Esophagus (tissue), 2 donors: ENCODE measurements around the gene FBXW7. TPM values are rescaled to one million over a fixed set of nuclear protein-coding genes. Genes with fewer than 3 reads are reported as not detected.

ENCODE experiments used
- H3K27ac ChIP-seq, 2 donors: one replicate each; pipeline ENCODE4 v1.5.1; 2013; ENCODE audit warnings: low read depth in 2 of 2, mild to moderate bottlenecking in 2 of 2, inconsistent platforms in 1 of 2, low read length in 1 of 2, moderate library complexity in 1 of 2
- H3K27me3 ChIP-seq, 2 donors: one replicate each; pipeline ENCODE4 v1.6.1; 2013; ENCODE audit warnings: low read length in 2 of 2, control low read depth in 1 of 2, mild to moderate bottlenecking in 1 of 2; ENCODE audit not compliant: insufficient read depth in 2 of 2, control insufficient read depth in 1 of 2
- H3K36me3 ChIP-seq, 2 donors: one replicate each; pipeline ENCODE4 v1.6.1; 2013; ENCODE audit warnings: low read length in 1 of 2; ENCODE audit not compliant: control insufficient read depth in 2 of 2, insufficient read depth in 2 of 2
- H3K4me1 ChIP-seq, 2 donors: one replicate each; pipeline ENCODE4 v1.6.1; 2013; ENCODE audit warnings: low read length in 1 of 2; ENCODE audit not compliant: control insufficient read depth in 2 of 2, insufficient read depth in 2 of 2
- H3K4me3 ChIP-seq, 2 donors: one replicate each; pipeline ENCODE4 v1.5.1; 2013; ENCODE audit warnings: low read length in 2 of 2, mild to moderate bottlenecking in 2 of 2, low read depth in 1 of 2, moderate library complexity in 1 of 2
- H3K9me3 ChIP-seq, 2 donors: one replicate each; pipeline ENCODE4 v1.6.1; 2013; ENCODE audit warnings: mild to moderate bottlenecking in 2 of 2, low read depth in 1 of 2, low read length in 1 of 2, moderate library complexity in 1 of 2; ENCODE audit not compliant: control insufficient read depth in 2 of 2, insufficient read depth in 1 of 2
- WGBS, 2 donors: extraction: QIAGEN DNeasy Blood & Tissue Kit; methylation state at CpG; one replicate each; pipeline ENCODE4 v1.1.7; 2013; 5-methylcytosine and 5-hydroxymethylcytosine counted together
- polyA plus RNA-seq, 2 donors: library from polyadenylated mRNA; stranded (reverse); fragments of 200-250 nt; gene quantifications; one replicate each; pipeline ENCODE4 v1.2.3, GENCODE V29; 2013
- donor health status: healthy with polysubstance abuse.
- donor health status: Bipolar disorder and iron deficiency.

The FBXW7 gene
- polyA plus RNA-seq, 2 donors: 9.8 to 17.0 TPM

- no peak overlapping the region for H3K4me3 ChIP-seq
- H3K9me3 ChIP-seq: no peaks in the 10 kb centered on the region
- H3K4me1 ChIP-seq: no peaks in the 10 kb centered on the region
- no peak overlapping the region for H3K27ac ChIP-seq
- H3K36me3 ChIP-seq: no peaks in the 10 kb centered on the region
- H3K27me3 ChIP-seq: no peaks in the 10 kb centered on the region
Measured at GRCh38 chr4:152363086-152363485, 172.8 kb downstream of the FBXW7 start.

GRCh38 chr4:152360045-152360410 lies 175.9 kb downstream of the FBXW7 start:
- 90 to 93% methylated on average over 1 of the region's 1 CpG for WGBS, 2 donors
- no peak overlapping the region for H3K4me3 ChIP-seq
- no peak overlapping the region for H3K27ac ChIP-seq
- H3K27me3 ChIP-seq: no peaks in the 10 kb centered on the region
- no peaks in the 10 kb centered on the region for H3K9me3 ChIP-seq
- no peaks in the 10 kb centered on the region for H3K4me1 ChIP-seq
- no peaks in the 10 kb centered on the region for H3K36me3 ChIP-seq

- H3K4me3 ChIP-seq: no peak overlapping the region
- no peaks in the 10 kb centered on the region for H3K9me3 ChIP-seq
- H3K36me3 ChIP-seq: no peaks in the 10 kb centered on the region
- H3K27me3 ChIP-seq: no peaks in the 10 kb centered on the region
- WGBS, 2 donors: 91 to 94% methylated on average over 9 of the region's 9 CpGs
- no peak overlapping the region for H3K27ac ChIP-seq
- no peaks in the 10 kb centered on the region for H3K4me1 ChIP-seq
Measured at GRCh38 chr4:152359208-152360044, 176.5 kb downstream of the FBXW7 start.

GRCh38 chr4:152357206-152357605 lies 178.7 kb downstream of the FBXW7 start:
- Histone ChIP-seq H3K4me1 (no peaks in the 10 kb centered on the region), H3K4me3 (no peak overlapping the region), H3K27ac (no peak overlapping the region), H3K27me3 (no peaks in the 10 kb centered on the region), H3K36me3 (no peaks in the 10 kb centered on the region), H3K9me3 (no peaks in the 10 kb centered on the region)
- WGBS, 2 donors: 81 to 82% methylated on average over 6 of the region's 6 CpGs

- Histone ChIP-seq H3K36me3 (no peaks in the 10 kb centered on the region), H3K27ac (no peak overlapping the region), H3K4me1 (no peaks in the 10 kb centered on the region), H3K4me3 (no peak overlapping the region), H3K27me3 (no peaks in the 10 kb centered on the region), H3K9me3 (no peaks in the 10 kb centered on the region)
- 92 to 100% methylated on average over 1 of the region's 1 CpG for WGBS, 2 donors
Measured at GRCh38 chr4:152356428-152357034, 179.4 kb downstream of the FBXW7 start.

- H3K4me3 ChIP-seq: peak overlapping the region; percentile 35 to 57
- H3K27ac ChIP-seq: peak overlapping the region; percentile 75 to 82
- H3K4me1 ChIP-seq: no peaks in the 10 kb centered on the region
- H3K36me3 ChIP-seq: no peaks in the 10 kb centered on the region
- no peaks in the 10 kb centered on the region for H3K27me3 ChIP-seq
- WGBS, 2 donors: 21 to 36% methylated on average over 11 of the region's 11 CpGs
- H3K9me3 ChIP-seq: no peaks in the 10 kb centered on the region
Measured at GRCh38 chr4:152352622-152353116, 183.2 kb downstream of the FBXW7 start.

- Histone ChIP-seq H3K9me3 (no peaks in the 10 kb centered on the region), H3K27me3 (no peaks in the 10 kb centered on the region), H3K27ac (peak overlapping the region; percentile 75 to 82), H3K4me3 (peak overlapping the region; percentile 35 to 57), H3K36me3 (no peaks in the 10 kb centered on the region), H3K4me1 (no peaks in the 10 kb centered on the region)
- 18 to 42% methylated on average over 4 of the region's 4 CpGs for WGBS, 2 donors
Measured at GRCh38 chr4:152352215-152352614, 183.7 kb downstream of the FBXW7 start.

GRCh38 chr4:152351080-152351479 lies 184.8 kb downstream of the FBXW7 start:
- H3K27me3 ChIP-seq: no peaks in the 10 kb centered on the region
- H3K4me3 ChIP-seq: peak overlapping the region in 1 of 2 donors; percentile 37
- no peaks in the 10 kb centered on the region for H3K9me3 ChIP-seq
- H3K4me1 ChIP-seq: no peaks in the 10 kb centered on the region
- no peaks in the 10 kb centered on the region for H3K36me3 ChIP-seq
- no peak overlapping the region for H3K27ac ChIP-seq
- 53 to 71% methylated on average over 2 of the region's 2 CpGs for WGBS, 2 donors

- Histone ChIP-seq H3K27me3 (no peaks in the 10 kb centered on the region), H3K27ac (no peak overlapping the region), H3K4me1 (no peaks in the 10 kb centered on the region), H3K9me3 (no peaks in the 10 kb centered on the region), H3K36me3 (no peaks in the 10 kb centered on the region), H3K4me3 (no peak overlapping the region)
- WGBS, 2 donors: 30 to 58% methylated on average over 1 of the region's 1 CpG
Measured at GRCh38 chr4:152348670-152349069, 187.2 kb downstream of the FBXW7 start.

GRCh38 chr4:152346979-152347378 lies 188.9 kb downstream of the FBXW7 start:
- no peak overlapping the region for H3K27ac ChIP-seq
- 73 to 95% methylated on average over 4 of the region's 4 CpGs for WGBS, 2 donors
- H3K4me3 ChIP-seq: no peak overlapping the region

More at GRCh38 chr4:152346979-152347378, 188.9 kb downstream of the FBXW7 start:
- H3K9me3 ChIP-seq: no peaks in the 10 kb centered on the region
- no peaks in the 10 kb centered on the region for H3K36me3 ChIP-seq
- no peaks in the 10 kb centered on the region for H3K4me1 ChIP-seq
- no peaks in the 10 kb centered on the region for H3K27me3 ChIP-seq
